HG03439 (cell line): ENCODE data around the gene STPG4.

Experiments used
- ATAC-seq: cut with Tn5 transposase; IDR thresholded peaks from one replicate; pipeline ENCODE4 v1.9.1; 2021; ENCODE audit warnings: mild to moderate bottlenecking, moderate library complexity; ENCODE audit not compliant: unreplicated experiment

The STPG4 gene

DNA sequence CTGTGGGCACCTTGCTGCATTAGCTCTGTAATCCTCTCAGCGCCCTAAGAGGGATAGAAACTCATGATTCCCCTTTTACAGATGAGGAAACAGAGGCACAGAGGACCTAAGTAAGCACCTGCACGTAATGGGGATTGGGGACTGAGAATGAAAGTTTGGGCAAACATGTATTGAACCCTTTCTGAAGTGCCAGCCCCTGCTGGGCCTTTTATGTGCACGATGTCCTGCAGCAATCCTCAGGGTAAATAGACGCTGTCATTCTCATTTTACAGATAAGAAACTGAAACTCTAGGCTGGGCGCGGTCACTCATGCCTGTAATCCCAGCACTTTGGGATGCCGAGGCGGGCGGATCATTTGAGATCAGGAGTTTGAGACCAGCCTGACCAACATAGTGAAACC, 117.4 kb downstream of the STPG4 start:
- no peak for ATAC-seq
